Measurements from ENCODE around the gene U2SURP. TPM values are rescaled to one million over a fixed set of nuclear protein-coding genes. Genes with fewer than 3 reads are reported as not detected.

U2SURP gene
- polyA plus RNA-seq (ENCODE audit: low read depth in 6 of 6), result 100 to 1,000 TPM in 5 of 6 donors, 10 to 100 TPM in 1; 87.3 to 188 (median 132) TPM

DNA sequence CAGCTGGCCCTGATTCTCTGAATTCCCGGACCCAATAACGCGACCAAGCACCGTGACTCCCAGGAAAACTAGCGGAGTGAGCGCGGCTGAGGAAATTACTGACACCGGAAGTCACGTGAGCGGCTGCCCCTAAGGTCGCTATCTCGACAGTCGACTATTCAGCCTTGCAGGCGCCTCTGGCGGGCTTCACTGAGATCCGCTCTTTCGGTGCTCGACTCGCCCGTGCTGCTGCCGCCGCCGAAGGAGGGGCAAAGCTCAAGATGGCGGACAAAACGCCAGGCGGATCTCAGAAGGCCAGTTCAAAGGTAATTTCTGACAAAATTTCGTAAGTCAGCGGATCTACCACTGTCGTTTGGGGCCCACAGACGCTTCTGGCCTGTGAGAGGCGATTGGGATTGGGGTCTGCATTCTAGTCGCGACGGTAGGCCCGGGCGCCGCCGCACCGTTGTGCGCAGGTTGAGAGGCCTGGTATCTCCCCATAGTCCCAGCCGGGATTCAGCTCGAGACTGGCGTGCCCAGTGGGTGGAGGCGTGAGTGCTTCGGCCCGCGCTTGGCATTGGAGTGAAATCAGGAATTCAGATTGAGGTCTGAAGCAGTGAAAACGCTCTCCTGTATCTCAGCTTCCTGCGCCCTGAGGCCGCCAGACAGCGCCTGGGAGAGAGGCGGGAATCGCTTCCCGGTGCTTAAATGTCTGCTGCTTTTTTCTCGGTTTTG lies at the start of gene U2SURP:
TSS of gene U2SURP (plus strand) at position 202 of the 714 bp plus-strand sequence. CDS start at position 261, 59 bp downstream.
- Mint-ChIP-seq H3K27ac (peak within 1 kb of the TSS; percentile 96 to 100 (median 99)), H3K27me3 (peaks cover 3 to 13% (median 6%) of the 10 kb centered on the region in 3 donors), H3K36me3 (peaks cover 5 to 7% of the 10 kb centered on the region in 2 donors), H3K9me3 (no peaks in the 10 kb centered on the region), H3K4me1 (peaks cover 31 to 44% (median 43%) of the 10 kb centered on the region in 3 donors), H3K4me3 (peak within 1 kb of the TSS; percentile 93 to 100 (median 100))
- ATAC-seq (ENCODE audit: low read depth in 2 of 2) (peak; percentile 90 to 92), DNase-seq (peak; percentile 88)

DNA sequence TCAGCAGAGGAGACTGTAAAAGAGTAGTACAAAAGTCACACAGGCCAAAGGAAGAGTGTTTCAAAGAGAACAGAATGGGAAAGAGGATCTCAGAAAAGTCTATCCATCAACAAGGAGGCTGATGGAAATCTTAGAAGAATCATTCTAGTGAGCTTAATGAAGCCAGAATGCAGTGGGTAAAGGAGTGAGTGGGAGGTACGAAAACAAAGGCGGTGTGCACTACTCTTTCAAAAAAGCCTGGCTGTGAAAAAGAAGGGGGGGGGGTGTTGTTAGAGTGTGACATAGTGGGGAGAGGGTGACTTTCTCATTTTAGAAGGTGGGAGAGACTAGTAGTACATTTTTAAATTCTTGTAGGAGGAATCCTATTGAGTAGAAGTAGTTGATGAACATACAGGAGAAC lies 49.6 kb upstream of the U2SURP start:
- Mint-ChIP-seq H3K4me3 (no peak overlapping the region), H3K9me3 (peaks cover 0 to 4% (median 0%) of the 10 kb centered on the region in 7 donors), H3K27ac (no peak overlapping the region), H3K36me3 (no peaks in the 10 kb centered on the region), H3K4me1 (peaks cover 0 to 4% (median 2%) of the 10 kb centered on the region in 3 donors), H3K27me3 (peaks cover 53 to 71% (median 57%) of the 10 kb centered on the region in 3 donors)
- ATAC-seq (ENCODE audit: low read depth in 2 of 2) (no peak), DNase-seq (no peak)

DNA sequence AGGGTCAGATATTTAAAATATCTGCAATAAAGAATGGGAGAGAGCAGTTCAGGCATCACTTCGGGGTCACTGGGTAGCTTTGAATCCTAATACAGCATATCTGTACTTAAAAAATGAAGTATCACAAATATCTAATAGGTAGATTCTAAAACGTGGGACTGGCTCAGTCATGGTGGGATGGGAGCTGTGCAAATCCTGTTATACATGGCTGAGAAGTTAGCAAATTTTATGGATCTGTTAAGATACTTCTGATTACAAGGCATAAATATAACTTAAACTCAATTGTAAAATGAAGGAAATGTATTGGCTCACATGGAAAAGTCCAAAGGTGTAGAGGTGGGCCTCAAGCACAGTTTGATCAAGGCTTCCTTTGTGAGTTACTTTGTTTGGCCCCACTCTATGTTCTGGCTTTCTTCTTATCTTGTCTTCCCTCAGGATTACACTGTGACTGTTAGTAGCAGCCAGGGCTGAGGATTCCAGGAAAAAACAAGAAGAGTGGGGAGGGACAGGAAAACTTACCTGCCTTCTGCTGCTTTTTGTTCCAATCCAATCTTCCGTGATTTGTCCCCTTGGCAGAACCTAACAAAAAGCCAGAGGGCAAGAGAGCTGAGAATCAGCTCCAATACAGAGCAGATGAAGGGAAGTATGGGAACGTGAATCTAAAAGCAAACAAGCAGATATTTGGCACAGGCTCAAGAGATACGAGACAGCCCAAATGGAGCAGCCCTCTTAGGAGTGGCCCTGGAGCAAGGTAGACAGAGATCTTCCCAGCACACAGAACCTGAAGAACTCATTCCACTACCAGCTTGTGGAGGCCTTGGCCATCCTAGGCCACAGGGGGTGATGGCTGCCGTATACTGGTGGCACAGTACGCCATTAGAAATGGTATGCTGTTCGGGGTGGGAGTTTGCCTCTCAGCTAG lies 48.8 kb upstream of the U2SURP start:
- Mint-ChIP-seq H3K36me3 (no peaks in the 10 kb centered on the region), H3K4me1 (no peaks in the 10 kb centered on the region), H3K4me3 (peak overlapping the region in 1 of 8 donors; percentile 29)

DNA sequence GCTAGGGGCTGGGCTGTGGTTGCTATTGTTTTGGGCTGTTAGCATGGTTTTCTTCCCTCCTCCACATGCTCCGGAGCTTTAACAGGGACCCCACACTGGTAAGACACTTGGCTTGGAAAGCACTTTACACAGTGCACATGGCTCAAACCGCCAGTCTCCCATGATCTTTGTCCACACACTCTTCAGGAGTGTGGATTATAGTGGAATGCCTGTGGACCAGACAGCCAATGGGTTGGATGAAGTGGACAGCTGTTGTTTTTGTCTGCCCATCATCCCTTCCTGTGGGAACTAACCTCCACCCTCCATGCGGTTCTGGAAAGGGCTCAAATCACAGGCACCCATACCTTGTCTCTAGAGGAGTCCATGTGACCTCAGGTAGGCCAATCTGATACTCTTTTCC lies 47.9 kb upstream of the U2SURP start:
- Mint-ChIP-seq H3K9me3 (no peaks in the 10 kb centered on the region), H3K27ac (no peak overlapping the region), H3K4me3 (no peak overlapping the region), H3K4me1 (no peaks in the 10 kb centered on the region), H3K36me3 (no peaks in the 10 kb centered on the region), H3K27me3 (peaks cover 50 to 68% (median 53%) of the 10 kb centered on the region in 3 donors)
- no peak for DNase-seq
- no peak for ATAC-seq (ENCODE audit: low read depth in 2 of 2)

More for the DNA sequence above, 48.8 kb upstream of the U2SURP start:
- no peak for DNase-seq
- Mint-ChIP-seq H3K9me3 (peaks cover 0 to 2% (median 0%) of the 10 kb centered on the region in 7 donors), H3K27ac (peak overlapping the region in 1 of 6 donors; percentile 21), H3K27me3 (peaks cover 54 to 69% (median 57%) of the 10 kb centered on the region in 3 donors)
- ATAC-seq (ENCODE audit: low read depth in 2 of 2), result no peak

DNA sequence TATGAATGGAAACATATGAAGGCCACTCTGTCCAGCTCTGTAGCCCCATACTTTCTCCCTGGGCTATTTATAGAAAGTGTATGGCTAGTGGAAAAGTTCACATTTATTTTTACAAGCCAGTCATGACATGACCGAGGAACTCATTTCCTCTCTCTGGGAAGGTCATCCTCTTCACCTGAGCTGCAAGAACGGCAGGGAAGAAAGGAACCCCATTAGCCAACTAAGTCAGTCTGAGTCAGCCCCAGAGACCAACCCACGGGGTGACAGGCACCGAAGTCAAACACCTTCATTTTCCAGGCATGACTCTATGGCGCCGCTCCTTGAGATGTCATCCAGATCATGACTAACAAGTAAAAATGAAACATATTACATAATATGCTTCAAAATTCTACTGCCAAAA lies 42.7 kb upstream of the U2SURP start:
- Mint-ChIP-seq H3K9me3 (no peaks in the 10 kb centered on the region), H3K27ac (no peak overlapping the region), H3K36me3 (peaks cover 0 to 12% of the 10 kb centered on the region in 2 donors), H3K27me3 (peaks cover 34 to 62% (median 62%) of the 10 kb centered on the region in 3 donors), H3K4me1 (peaks cover 9 to 13% (median 13%) of the 10 kb centered on the region in 3 donors), H3K4me3 (no peak overlapping the region)
- ATAC-seq (ENCODE audit: low read depth in 2 of 2), result no peak
- no peak for DNase-seq

DNA sequence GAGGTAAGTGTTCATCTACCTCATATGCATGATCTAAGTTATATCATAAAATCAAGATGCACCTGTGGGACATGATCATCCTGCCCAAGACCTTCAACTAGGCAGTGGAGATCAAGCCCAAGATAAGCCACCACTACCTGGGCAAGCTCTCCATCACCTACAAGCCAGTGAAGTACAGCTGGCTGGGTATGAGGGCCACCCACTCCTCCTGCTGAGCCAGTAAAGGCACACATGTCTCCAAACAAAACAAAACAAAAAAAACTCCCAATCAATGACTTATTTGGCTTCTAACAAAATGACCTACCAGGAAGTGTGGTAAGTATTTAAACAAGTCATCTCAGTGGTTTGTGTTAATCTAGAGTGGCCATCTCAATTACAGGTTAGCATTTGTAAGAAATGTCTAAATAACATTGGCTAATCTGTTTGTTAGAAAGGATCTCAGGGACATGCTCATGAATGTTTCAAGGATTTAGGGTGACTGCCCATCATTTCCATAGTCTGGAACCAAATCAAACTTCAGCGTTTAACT lies 41.0 kb upstream of the U2SURP start:
- ATAC-seq (ENCODE audit: low read depth in 2 of 2) (no peak), DNase-seq (no peak)
- Mint-ChIP-seq H3K4me3 (no peak overlapping the region), H3K9me3 (peaks cover 0 to 5% (median 0%) of the 10 kb centered on the region in 7 donors), H3K36me3 (peaks cover 0 to 12% of the 10 kb centered on the region in 2 donors), H3K27me3 (peaks cover 33 to 68% (median 61%) of the 10 kb centered on the region in 3 donors), H3K4me1 (peaks cover 15 to 21% (median 16%) of the 10 kb centered on the region in 3 donors), H3K27ac (no peak overlapping the region)

DNA sequence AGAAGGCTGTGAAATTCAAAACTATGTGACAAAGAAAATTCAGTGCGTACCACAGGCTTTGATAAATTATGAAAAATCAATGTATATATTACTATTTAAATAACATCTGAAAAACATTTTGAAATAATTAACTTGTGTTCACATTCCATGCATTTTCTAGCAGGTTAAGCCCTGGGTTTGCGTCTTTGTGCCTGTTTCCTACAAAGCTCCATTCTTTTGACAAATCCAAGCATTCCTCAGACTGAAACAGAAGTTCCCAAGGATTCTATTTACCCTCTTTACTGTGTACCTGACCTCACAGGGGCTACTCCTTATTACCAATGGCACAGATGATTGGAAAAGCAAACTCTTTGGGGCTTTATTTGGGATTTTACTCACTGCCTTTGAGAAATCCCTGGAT lies 39.8 kb upstream of the U2SURP start:
- no peak for DNase-seq
- no peak overlapping the region for H3K27ac Mint-ChIP-seq
- H3K27me3 Mint-ChIP-seq, result peaks cover 42 to 74% (median 63%) of the 10 kb centered on the region in 3 donors
- H3K4me1 Mint-ChIP-seq, result peaks cover 15 to 21% (median 16%) of the 10 kb centered on the region in 3 donors
- H3K4me3 Mint-ChIP-seq, result peak overlapping the region in 7 of 8 donors; percentile 59 to 88 (median 83)
- peaks cover 0 to 12% of the 10 kb centered on the region in 2 donors for H3K36me3 Mint-ChIP-seq
- ATAC-seq (ENCODE audit: low read depth in 2 of 2), result no peak
- H3K9me3 Mint-ChIP-seq, result peaks cover 0 to 5% (median 0%) of the 10 kb centered on the region in 7 donors

DNA sequence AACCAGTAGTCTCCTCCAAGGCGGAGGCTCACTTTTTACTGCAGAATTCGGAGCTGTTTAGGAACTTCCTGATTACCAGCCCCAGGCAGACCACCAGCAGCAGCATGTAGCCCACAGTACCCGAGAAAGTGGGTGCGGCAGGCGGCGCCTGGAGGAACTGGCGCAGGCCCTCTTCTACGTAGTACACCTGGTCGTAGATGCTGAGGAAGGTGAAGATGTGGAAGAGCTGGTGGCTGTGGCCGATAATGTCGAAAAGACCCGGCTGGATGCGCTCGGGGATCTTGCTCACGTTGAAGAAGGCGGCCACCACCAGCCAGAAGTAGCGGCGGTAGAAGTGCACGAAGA lies 39.2 kb upstream of the U2SURP start:
- H3K27me3 Mint-ChIP-seq, result peaks cover 39 to 78% (median 65%) of the 10 kb centered on the region in 3 donors
- no peak for ATAC-seq (ENCODE audit: low read depth in 2 of 2)
- DNase-seq, result no peak
- H3K36me3 Mint-ChIP-seq, result peaks cover 0 to 12% of the 10 kb centered on the region in 2 donors
- no peak overlapping the region for H3K27ac Mint-ChIP-seq
- peaks cover 0 to 5% (median 0%) of the 10 kb centered on the region in 7 donors for H3K9me3 Mint-ChIP-seq
- peaks cover 15 to 21% (median 16%) of the 10 kb centered on the region in 3 donors for H3K4me1 Mint-ChIP-seq
- peak overlapping the region; percentile 59 to 91 (median 83) for H3K4me3 Mint-ChIP-seq

DNA sequence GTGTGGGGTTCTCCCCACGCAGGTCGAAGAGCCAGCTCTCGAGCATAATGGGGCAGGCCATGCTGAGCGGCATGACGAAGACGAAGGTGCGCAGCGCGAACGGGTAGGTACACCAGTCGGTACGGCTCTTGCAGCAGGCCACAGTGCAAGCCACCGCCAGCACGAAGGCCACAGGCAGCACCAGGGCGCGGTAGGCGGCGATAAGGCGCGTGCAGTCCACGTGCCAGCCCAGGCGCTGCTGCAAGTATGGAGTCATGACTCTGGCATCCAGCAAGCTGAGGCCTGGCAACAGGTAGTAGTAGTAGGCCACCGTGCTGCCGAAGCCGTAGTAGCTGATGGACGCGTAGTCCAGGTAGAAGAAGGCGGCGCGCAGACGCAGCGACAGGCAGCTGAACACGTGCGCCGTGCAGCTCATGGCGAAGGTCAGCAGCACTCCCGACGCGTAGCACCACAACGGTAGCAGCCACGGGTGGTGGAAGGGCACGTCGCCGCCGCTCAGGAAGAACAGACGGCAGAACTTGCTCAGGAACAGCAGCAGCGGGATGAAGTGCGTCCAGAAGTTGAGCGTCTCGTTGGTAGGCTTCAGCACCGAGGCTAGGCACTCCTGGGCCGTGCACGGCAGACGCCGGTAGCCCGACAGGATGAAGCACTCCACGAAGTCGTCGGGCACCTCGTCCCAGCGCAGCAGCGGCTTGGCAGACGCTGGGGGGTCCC lies 38.7 kb upstream of the U2SURP start:
- ATAC-seq (ENCODE audit: low read depth in 2 of 2) (no peak), DNase-seq (no peak)
- Mint-ChIP-seq H3K4me1 (peaks cover 15 to 21% (median 16%) of the 10 kb centered on the region in 3 donors), H3K27ac (no peak overlapping the region), H3K36me3 (peaks cover 0 to 12% of the 10 kb centered on the region in 2 donors), H3K4me3 (peak overlapping the region; percentile 77 to 91 (median 84)), H3K9me3 (peaks cover 0 to 5% (median 0%) of the 10 kb centered on the region in 7 donors), H3K27me3 (peaks cover 34 to 74% (median 61%) of the 10 kb centered on the region in 3 donors)

DNA sequence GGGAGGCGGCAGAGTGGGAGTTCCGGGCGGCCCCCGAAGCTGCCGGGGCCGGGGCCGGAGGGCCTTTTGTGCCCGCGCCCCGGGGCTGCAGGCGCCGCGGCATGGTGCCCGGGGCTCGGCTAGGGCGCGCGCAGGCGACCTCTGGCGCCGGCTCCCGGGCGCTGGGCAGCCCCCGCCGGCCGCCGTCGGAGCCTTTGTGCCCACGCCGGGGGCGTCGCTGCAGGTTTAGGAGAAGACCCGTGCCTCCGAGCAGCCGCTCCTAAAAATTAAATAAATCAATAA lies 38.2 kb upstream of the U2SURP start:
- peaks cover 0 to 12% of the 10 kb centered on the region in 2 donors for H3K36me3 Mint-ChIP-seq

DNA sequence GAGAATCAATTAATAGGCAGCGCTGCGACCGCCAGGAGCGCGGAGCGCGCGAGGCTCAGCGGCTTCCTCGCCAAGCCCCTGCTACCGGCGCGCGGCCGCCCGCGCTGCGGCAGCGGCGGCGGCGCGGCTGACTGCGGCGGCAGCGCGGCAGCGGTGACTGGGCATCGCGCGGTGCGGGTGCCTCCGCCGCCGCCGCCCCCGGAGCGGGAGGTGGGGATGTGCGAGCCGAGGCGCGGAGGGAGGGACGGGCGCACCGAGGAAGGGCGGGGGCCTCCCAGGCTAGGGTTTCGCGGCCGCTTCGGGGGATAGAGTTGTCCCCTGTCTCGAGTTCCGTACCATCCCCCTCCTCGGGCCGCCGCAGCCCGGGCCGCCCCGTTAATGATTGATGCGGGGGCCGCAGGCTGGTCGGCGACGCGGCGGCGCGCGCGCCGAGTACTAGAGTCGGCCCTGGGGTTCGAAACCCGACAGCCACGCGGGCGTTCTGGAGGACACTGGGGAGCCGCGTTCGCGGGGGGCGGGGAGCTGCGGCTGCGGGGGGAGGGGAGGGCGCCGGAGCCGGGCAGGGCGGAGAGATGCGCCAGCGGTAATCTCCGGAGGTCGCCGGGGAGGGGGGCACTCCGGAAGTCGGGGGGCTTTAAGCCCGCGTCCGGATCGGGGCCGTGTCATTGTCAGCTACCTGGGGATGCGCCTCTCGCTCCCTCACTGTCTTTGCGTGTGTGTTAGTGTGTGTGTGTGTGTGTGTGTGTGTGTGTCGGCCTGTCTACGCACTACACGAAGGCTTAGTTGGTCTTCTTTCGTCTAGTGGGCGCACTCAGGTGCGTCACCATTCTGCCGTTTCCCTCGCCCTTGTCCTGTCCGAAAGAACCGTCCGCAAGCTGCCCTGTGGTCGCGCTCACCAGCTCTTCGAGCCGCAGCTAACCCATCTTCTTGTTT lies 37.6 kb upstream of the U2SURP start, which contains the start of gene PAQR9:
TSS of gene PAQR9 (minus strand) at position 159 of the 933 bp plus-strand sequence. CDS start 338 bp downstream, outside the sequence.
- H3K4me1 Mint-ChIP-seq, result peaks cover 15 to 21% (median 16%) of the 10 kb centered on the region in 3 donors
- H3K4me3 Mint-ChIP-seq, result peak within 1 kb of the TSS; percentile 80 to 91 (median 86)
- peaks cover 0 to 12% of the 10 kb centered on the region in 2 donors for H3K36me3 Mint-ChIP-seq
- DNase-seq (peak; percentile 11), ATAC-seq (ENCODE audit: low read depth in 2 of 2) (peak; percentile 51 to 58)
- peaks cover 0 to 5% (median 0%) of the 10 kb centered on the region in 7 donors for H3K9me3 Mint-ChIP-seq
- H3K27me3 Mint-ChIP-seq, result peaks cover 42 to 68% (median 66%) of the 10 kb centered on the region in 3 donors
- peak within 1 kb of the TSS in 2 of 6 donors; percentile 2 to 3 for H3K27ac Mint-ChIP-seq

More for the DNA sequence above, 38.2 kb upstream of the U2SURP start:
- Mint-ChIP-seq H3K27ac (no peak overlapping the region), H3K27me3 (peaks cover 36 to 72% (median 63%) of the 10 kb centered on the region in 3 donors), H3K4me3 (peak overlapping the region in 7 of 8 donors; percentile 80 to 91 (median 85)), H3K4me1 (peaks cover 15 to 21% (median 16%) of the 10 kb centered on the region in 3 donors), H3K9me3 (peaks cover 0 to 5% (median 0%) of the 10 kb centered on the region in 7 donors)
- ATAC-seq (ENCODE audit: low read depth in 2 of 2), result peak; percentile 13 to 30
- DNase-seq, result no peak

All from naive B cell (primary cell).